Tibial nerve (tissue), 4 donors: ENCODE data around the gene EPO. TPM values are rescaled to one million over a fixed set of nuclear protein-coding genes. Genes with fewer than 3 reads are reported as not detected.

ENCODE experiments used
- DNase-seq, 2 donors: peaks; one replicate each; pipeline ENCODE4 v3.0.0-alpha.2; 2019; ENCODE audit warnings: low spot score in 2 of 2
- H3K27ac ChIP-seq, 4 donors: fragments of 200-600 bp; sonication (generic) in 3 of 4; one replicate each; pipeline ENCODE4 v1.5.1; 2017 to 2019; ENCODE audit warnings: mild to moderate bottlenecking in 1 of 4
- H3K27me3 ChIP-seq, 2 donors: fragments of 200-600 bp; sonication (generic) in 1 of 2; one replicate each; pipeline versions ENCODE4 v1.5.1 to v1.6.0; 2017 to 2019
- H3K36me3 ChIP-seq, 3 donors: fragments of 200-600 bp; sonication (generic); one replicate each; pipeline ENCODE4 v1.5.1; 2018 to 2019
- H3K4me1 ChIP-seq, 4 donors: fragments of 200-600 bp; sonication (generic) in 3 of 4; one replicate each; pipeline ENCODE4 v1.5.1; 2017 to 2019
- H3K4me3 ChIP-seq, 4 donors: fragments of 200-600 bp; sonication (generic) in 3 of 4; one replicate each; pipeline ENCODE4 v1.5.1; 2017 to 2019; ENCODE audit warnings: mild to moderate bottlenecking in 1 of 4, moderate library complexity in 1 of 4
- H3K9me3 ChIP-seq, 4 donors: fragments of 200-600 bp; sonication (generic) in 3 of 4; one replicate each; pipeline ENCODE4 v1.5.1; 2017 to 2019
- CTCF ChIP-seq, 5 experiments: fragments of 200-600 bp in 3 of 5; fragments of 450-650 bp in 2 of 5; sonication (generic) in 3 of 5; IDR thresholded peaks; one replicate each; pipeline ENCODE4 v1.5.1; 2016 to 2019; ENCODE audit warnings: antibody characterized with exemption in 5 of 5, mild to moderate bottlenecking in 3 of 5, moderate library complexity in 2 of 5
- EP300 ChIP-seq, 2 donors: sonication (generic); formaldehyde crosslinking; IDR thresholded peaks; one replicate each; pipeline ENCODE4 v1.6.1; 2017; ENCODE audit warnings: antibody characterized with exemption in 2 of 2, mild to moderate bottlenecking in 1 of 2
- POLR2A ChIP-seq, 2 donors: fragments of 450-650 bp; IDR thresholded peaks; one replicate each; pipeline ENCODE4 v1.6.1; 2017; ENCODE audit warnings: antibody characterized with exemption in 2 of 2, mild to moderate bottlenecking in 2 of 2, moderate library complexity in 2 of 2
- WGBS, 2 donors: methylation state at CpG; one replicate each; pipeline ENCODE4 v1.1.5; 2018; 5-methylcytosine and 5-hydroxymethylcytosine counted together
- total RNA-seq, 4 donors: library from RNA; depleted of rRNA; stranded (reverse); fragments of >200 nt; gene quantifications; one replicate each; pipeline ENCODE4 v1.1.0, GENCODE V29; 2016

The EPO gene
- under 1 TPM in 2 of 4 donors, not detected in 2; 0.30 to 0.59 TPM for total RNA-seq

DNA sequence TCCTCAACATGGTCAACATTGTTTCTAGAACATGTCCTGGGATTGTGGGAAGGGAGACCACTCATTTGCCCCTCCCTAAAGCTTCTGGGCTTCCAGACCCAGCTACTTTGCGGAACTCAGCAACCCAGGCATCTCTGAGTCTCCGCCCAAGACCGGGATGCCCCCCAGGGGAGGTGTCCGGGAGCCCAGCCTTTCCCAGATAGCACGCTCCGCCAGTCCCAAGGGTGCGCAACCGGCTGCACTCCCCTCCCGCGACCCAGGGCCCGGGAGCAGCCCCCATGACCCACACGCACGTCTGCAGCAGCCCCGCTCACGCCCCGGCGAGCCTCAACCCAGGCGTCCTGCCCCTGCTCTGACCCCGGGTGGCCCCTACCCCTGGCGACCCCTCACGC lies at the start of gene EPO:
TSS of gene EPO (plus strand) at position 190 of the 392 bp plus-strand sequence. CDS start 513 bp downstream, outside the sequence.
- WGBS, 2 donors = 0 to 3% methylated on average over 4 to 9 of the region's 21 CpGs
- Histone ChIP-seq H3K27me3 (peaks cover 0 to 44% of the 10 kb centered on the region in 2 donors), H3K36me3 (no peaks in the 10 kb centered on the region), H3K27ac (no peak within 1 kb of the TSS), H3K4me1 (peaks cover 0 to 16% (median 3%) of the 10 kb centered on the region in 4 donors), H3K9me3 (peaks cover 0 to 6% (median 0%) of the 10 kb centered on the region in 4 donors), H3K4me3 (peak within 1 kb of the TSS in 1 of 4 donors; percentile 4)
- TF ChIP-seq CTCF (IDR thresholded peaks at IDR 0.05) (no peak), POLR2A (IDR thresholded peaks at IDR 0.05) (no peak), EP300 (IDR thresholded peaks at IDR 0.05) (no peak)
- DNase-seq = no peak

DNA sequence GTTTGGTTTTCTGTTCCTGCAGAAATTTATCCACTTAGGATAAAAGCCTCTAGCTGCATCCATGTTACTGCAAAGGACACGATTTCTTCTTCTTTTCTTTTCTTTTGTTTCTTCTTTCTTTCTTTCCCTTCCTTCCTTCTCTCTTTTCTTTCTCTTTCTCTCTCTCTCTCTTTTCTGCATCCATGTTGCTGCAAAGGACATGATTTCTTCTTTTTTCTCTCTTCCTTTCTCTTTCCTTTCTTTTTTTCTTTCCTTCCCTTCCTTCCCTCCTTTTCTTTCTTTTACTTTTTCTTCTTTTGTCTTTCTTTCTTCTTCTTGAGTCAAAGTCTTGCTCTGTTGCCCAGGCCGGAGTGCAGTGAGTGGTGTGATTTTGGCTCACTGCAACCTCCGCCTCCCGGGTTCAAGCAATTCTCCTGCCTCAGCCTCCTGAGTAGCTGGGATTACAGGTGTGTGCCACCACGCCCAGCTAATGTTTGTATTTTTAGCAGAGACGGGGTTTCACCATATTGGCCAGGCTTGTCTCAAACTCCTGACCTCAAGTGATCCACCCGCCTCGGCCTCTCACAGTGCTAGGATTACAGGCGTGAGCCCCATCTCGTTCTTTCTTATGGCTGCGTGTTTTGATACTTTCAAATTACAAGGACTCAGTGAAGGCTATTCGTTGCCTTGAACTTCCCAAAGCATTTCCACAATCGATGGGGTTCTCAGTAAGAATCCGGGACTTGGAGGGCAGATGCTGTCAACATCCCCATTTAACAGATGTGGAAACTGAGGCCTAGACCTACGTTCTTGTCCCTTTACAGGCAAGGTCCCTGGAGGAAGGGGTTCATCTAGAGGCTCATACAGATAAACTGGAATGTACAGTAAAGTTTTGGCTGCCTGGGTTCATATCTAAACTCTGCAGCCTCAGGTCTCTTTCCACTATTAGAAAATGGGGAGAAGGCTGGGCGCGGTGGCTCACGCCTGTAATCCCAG lies 48.6 kb upstream of the EPO start:
- Histone ChIP-seq H3K9me3 (no peaks in the 10 kb centered on the region), H3K27ac (no peak overlapping the region), H3K4me1 (peaks cover 0 to 17% (median 10%) of the 10 kb centered on the region in 4 donors), H3K36me3 (peaks cover 0 to 3% (median under 1%) of the 10 kb centered on the region in 3 donors), H3K4me3 (no peak overlapping the region), H3K27me3 (no peaks in the 10 kb centered on the region)
- TF ChIP-seq CTCF (IDR thresholded peaks at IDR 0.05) = no peak
- TF ChIP-seq EP300 (IDR thresholded peaks at IDR 0.05) = no peak
- TF ChIP-seq POLR2A (IDR thresholded peaks at IDR 0.05) = no peak
- no peak for DNase-seq
- 94% methylated on average over 18 of the region's 18 CpGs for WGBS, 2 donors

GRCh38 chr7:100673302-100673941 lies 46.8 kb upstream of the EPO start, which contains the start of gene GNB2:
Gene GNB2 (plus strand): TSS chr7:100673740. CDS start chr7:100676266, 2,526 bp downstream.
- TF ChIP-seq POLR2A (IDR thresholded peaks at IDR 0.05) (peak; percentile 94 to 95), CTCF (IDR thresholded peaks at IDR 0.05) (peak in 2 of 5 experiments; percentile 50 to 68), EP300 (IDR thresholded peaks at IDR 0.05) (peak; percentile 87 to 98)
- H3K27me3 ChIP-seq = no peaks in the 10 kb centered on the region
- peaks cover 0 to 35% (median 11%) of the 10 kb centered on the region in 4 donors for H3K4me1 ChIP-seq
- WGBS, 2 donors = 0 to 1% methylated on average over 8 to 61 of the region's 65 CpGs
- H3K27ac ChIP-seq = peak within 1 kb of the TSS; percentile 97 to 99 (median 98)
- DNase-seq = peak; percentile 99
- no peaks in the 10 kb centered on the region for H3K9me3 ChIP-seq
- H3K36me3 ChIP-seq = peaks cover 6 to 21% (median 19%) of the 10 kb centered on the region in 3 donors
- peak within 1 kb of the TSS; percentile 91 to 100 (median 96) for H3K4me3 ChIP-seq

- TF ChIP-seq POLR2A (IDR thresholded peaks at IDR 0.05) (no peak), CTCF (IDR thresholded peaks at IDR 0.05) (no peak), EP300 (IDR thresholded peaks at IDR 0.05) (no peak)
These were observed 46.3 kb upstream of the EPO start for GRCh38 chr7:100673942-100674410.

More at GRCh38 chr7:100673942-100674410, 46.3 kb upstream of the EPO start:
- peaks cover 0 to 41% (median 15%) of the 10 kb centered on the region in 4 donors for H3K4me1 ChIP-seq
- H3K27ac ChIP-seq = peak overlapping the region; percentile 97 to 99 (median 98)
- no peaks in the 10 kb centered on the region for H3K9me3 ChIP-seq
- DNase-seq = peak in 1 of 2 donors; percentile 54
- H3K27me3 ChIP-seq = no peaks in the 10 kb centered on the region
- H3K36me3 ChIP-seq = peaks cover 6 to 27% (median 23%) of the 10 kb centered on the region in 3 donors
- H3K4me3 ChIP-seq = peak overlapping the region; percentile 91 to 100 (median 96)
- WGBS, 2 donors = 1% methylated on average over 26 to 32 of the region's 34 CpGs
